Embryonic facial prominence (tissue), 1 donor: ENCODE measurements around the gene ADAP1.
"Not testable (repeated sequence)": the region's sequence is repeated elsewhere in the genome, so short reads cannot be mapped to it uniquely, and the experiment has no call there.

Experiments
- DNase-seq: peaks from one replicate; pipeline ENCODE4 v3.0.0-alpha.2; 2016; ENCODE audit errors: extremely low spot score

The ADAP1 gene

DNA sequence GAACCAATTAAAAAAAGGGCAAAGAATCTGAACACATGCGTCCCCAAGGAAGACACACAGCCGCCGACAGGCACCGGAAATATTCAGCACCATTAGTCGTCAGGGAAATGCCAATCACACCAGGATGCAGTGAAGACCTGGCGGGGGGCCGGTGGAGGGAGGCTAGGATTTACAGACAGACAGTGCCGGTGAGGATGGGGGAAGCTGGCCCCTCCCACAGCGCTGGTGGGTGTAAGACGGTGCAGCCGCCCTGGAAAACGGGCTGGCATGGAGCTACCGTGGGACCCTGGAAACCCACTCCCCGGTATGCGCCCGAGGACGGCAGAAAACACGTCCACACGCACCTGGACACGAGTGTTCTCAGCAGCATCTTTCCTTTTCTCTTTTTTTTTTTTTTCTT lies 4.8 kb upstream of the ADAP1 start:
- DNase-seq, result no peak

- no peak for DNase-seq
These were observed 4.0 kb upstream of the ADAP1 start for GRCh38 chr7:958221-959200.

DNA sequence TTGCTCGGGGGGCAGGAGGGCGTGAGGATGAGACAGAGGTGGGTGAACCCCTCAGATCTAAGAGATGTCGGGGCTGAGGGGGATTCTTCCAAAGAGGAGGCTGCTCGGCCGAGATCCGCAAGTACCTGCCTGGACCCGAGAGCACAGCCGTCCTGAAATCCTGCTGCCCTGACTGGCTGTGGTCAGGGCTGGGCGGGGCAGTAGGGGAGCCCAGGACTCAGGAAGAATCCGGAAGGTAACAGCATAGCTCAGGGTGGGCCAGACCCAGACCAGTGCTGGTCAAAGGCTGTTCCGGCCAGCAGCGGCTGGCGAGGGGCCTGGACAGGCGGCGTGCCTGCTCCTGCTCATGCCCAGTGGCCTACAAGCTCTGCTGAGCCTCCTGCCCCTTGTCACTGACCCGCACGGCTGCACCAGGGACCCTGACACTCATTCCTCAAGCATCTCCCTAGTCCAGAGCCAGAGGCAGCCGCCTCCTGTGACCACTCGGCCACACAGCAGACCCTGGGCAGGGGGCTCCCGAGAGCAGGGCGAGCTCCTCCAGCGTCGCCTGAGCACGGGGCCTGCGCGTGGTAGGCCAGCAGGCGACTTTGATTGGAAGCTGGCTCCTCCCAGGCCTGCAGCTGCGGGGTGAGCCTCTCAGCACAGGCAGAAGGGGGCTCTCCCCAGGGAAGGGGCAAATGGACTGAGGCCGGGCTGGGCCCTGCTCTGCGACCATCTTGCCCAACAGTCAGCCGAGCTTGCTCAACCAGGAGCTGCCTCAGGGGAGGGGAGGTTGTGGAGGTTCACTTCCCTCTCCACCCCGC lies 3.1 kb upstream of the ADAP1 start:
- no peak for DNase-seq

DNA sequence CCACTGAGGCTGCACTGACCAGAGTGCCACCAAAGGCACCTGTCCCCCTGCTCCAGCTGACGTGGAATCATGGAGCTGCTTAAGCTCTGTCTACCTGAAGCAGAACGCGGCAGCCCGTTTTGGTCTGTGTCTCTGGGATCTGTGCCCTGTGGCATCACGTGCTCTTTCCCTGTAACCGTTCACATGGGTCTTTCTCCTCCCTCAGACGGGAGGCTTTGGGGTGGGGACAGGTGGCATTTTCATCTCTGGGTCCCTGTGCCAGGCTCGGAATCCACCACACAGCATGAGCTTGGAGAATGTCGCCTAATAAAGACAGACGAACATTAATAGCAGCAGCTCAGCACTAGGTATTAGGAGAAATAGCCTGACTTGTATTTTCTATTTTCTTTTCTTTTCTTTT lies 1.6 kb upstream of the ADAP1 start:
- DNase-seq, result no peak

- DNase-seq, result no peak
These were observed 743 bp downstream of the ADAP1 start for GRCh38 chr7:953547-954327.

DNA sequence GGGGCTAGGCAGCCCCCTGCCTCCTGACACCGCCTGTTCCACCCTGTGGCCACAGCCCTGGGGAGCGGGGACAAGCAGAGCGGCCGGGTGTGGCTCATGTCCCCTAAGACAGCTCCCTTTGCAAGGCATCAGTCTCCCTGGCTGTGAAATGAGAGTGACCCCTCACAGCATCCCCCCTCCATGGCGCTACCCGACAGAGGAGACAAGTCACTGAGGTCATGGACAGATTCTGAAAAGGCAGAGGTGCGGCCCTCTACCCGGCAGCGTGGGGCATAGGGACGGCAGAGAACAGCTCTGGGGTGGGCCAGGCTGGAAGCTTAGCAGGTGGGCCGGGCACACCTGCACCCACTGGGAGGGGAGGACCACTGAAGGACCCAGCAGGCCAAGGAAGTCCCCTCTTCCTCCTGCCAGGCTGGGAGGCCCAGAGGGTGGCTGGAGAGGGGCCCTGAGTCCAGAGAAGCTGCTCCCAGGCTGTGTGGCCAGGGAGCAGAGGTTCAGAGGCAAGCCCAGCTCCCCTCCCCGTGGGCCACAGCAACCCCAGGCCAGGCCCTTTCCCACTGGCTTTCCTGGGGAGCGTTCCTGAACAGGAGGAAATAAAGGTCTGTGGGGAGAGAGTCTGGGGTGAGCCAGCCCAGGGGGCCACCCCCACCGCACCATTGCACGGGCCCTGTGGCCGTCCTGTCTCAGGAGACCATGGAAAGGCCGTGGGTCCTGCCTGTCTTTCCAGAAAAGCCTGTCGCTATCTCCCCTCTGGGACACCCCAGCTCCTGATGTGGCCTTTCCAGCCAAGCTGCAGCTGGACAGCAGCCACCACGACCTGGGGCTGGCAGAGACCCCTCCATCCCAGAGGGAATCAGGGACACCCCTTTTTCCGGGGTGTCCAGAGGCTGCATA lies 1.7 kb downstream of the ADAP1 start:
- DNase-seq, result no peak

DNA sequence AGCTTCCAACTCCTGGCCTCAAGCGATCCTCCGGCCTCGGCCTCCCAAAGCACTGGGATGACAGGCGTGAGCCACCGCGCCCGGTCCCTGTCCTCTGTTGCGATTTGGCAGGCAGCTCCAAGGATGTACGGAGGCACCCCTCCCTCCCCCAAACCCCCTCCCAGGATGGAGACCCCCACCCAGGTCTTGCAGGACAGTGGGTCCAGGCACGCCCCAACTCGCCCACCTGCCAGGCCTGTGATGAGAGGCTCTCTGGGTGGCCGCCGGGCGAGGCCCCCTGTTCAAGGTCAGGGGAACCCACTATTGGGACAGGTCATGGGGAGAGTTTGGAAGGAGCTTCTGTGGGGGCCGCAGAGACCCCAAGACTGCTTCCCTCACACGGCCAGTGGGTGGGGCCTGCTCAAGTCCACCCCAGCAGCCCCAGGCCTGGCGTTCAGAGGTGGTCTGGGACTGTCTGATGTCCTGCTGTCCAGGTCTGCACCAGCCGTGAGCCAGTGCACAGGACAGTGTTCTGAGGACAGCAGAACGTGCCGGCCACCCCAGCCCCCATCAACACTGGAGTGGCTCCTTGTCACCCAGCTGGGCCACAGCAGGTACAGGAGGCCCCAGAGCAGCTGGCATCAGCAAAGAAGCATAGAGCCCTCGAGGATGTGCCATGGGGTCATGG lies 2.5 kb downstream of the ADAP1 start:
- no peak for DNase-seq

DNA sequence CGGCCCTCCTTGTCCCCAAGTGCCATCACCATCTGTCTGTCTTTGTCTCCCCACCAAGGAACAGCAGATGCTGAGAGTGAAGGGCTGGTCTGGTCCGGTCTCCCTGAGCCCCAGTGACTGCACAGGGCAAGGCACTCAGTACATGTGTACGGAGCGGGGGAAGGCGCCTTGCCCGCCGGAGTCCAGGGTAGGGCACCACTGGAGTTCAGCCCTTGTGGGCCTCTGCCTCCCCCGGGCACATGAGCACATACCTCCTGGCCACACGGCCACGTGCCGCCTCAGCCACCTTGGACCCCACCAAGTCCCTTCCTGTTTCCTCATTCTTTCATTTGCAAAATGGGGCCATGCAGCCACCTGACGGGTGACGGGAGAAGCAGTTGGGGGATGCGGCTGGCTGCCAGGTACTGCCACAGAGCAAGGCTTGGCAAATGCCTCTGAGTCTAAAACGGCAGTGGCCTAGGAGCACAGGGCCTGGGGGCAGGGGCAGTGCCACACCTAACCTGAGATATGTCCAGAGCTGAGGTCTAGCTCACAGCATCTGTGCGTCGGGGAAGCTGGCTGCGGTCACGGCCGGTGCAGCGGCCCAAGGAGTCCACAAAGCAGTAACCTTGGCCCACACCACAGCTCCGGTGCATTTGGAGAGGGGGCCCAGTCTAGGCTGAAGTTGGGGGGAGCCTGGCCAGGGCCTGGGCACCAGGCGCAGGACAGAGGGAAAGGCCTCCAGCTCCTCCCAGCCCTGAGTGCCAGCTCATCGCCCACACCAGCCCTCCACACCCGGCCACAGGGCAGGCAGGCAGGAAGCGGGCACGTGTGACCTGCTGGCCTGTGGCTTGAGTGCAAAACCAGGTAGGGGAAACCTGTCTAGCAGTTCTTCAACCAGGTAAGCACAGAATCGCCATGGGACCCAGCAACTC lies 5.2 kb downstream of the ADAP1 start:
- no peak for DNase-seq

- no peak for DNase-seq
These were observed 6.9 kb downstream of the ADAP1 start for GRCh38 chr7:947391-948210.

DNA sequence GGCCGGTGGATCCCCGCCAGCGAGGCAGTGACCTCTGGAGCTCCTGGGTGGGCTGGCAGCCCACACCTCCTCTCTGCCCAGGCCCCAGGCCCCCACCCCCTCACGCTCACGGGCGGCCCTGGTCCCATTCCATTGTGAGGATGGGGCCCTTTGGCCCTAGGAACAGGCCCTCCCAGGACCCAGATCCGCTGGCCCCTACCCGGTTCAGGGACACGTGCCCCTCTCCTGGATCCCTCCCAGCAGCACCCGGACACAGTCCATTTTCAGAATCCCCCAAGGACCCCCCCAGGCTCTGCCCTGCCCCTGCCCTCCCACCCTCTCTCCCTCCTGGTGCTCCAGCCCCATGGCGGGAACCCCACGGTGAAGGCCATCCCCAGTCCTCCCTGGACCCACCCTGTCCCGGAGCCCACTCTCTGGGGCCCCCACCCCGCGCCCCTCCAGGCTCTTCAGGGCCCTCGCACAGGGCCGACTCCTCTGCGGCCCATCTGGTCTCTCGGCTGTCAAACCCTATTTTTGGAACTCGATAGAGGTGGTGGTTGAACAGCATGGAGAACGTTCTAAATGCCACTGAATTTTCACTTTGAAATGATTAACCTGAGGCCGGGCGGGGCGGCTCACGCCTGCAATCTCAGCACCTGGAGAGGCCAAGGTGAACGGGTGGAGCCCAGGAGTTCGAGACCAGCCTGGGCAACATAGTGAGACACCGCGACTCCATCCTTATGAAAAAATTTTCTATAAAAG lies 8.1 kb downstream of the ADAP1 start:
- no peak for DNase-seq

DNA sequence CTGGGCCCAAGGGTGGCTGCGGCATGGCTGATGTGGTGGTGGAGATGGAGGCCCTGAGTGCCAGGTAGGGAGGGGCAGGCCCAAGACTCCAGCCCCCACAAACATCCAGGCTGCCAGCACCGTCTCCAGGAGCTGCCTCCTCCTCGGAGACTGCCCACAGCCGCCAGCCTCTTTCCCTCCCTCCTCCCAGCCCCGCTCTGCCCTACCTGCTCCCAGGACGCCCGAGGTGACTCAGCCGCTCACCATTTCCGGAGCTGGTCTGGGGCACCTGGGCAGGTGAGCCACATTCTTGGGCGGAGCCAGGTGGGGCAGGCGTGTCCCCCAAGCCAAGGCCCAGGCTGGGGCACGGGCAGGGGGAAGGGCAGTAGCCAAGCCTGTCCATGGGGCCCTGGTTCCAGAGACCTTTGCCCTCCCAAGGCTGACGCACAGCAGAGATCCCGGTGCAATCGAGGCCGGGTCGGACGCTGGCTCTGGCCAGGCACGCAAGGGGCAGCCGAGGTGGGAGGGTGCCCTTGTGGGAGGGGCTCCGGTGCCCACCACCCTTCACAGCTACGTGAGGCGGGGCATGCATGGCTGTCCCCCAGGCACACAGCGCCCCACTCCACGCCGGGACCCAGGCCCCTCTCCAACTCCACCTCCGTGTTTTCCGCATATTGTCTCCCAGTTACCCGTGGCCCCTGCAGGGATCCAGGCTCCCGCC lies 8.8 kb downstream of the ADAP1 start:
- no peak for DNase-seq

DNA sequence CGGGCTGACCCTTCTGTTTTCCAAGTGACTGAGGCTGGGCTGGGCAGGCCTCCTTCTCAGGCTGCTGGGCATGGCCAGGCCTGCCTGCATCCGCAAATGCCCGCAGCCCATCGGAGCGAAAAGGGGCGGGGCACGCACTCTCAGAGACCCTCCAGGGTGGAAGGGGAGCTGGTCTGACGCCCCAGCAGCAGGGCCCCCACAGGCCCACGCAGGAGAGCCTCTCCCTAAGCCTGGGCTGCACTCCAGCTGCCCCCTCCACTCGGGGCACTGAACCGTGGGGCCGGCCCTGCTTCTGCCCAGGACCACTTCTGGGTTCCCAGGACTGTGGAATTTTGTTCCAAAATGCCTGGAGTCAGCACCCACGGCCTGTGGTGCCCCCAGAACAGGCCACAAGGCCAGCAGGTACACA lies 9.3 kb downstream of the ADAP1 start:
- no peak for DNase-seq

- no peak for DNase-seq
These were observed 9.7 kb downstream of the ADAP1 start for GRCh38 chr7:944744-945143.

DNA sequence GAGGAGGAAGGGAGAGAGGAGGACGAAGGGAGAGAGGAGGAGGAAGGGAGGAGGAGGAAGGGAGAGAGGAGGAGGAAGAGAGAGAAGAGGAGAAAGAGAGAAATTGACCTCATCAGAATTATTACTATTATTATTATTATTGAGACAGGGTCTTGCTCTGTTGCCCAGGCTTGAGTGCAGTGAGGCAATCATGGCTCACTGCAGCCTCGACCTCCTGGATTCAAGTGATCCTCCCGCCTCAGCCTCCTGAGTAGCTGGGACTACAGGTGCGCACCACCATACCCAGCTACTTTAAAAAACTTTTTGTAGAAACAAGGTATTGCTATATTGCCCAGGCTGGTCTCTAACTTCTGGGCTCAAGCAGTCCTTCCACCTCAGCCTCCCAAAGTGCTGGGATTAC lies 10.7 kb downstream of the ADAP1 start:
- DNase-seq, result not testable (repeated sequence)

- DNase-seq, result no peak
These were observed 13.7 kb downstream of the ADAP1 start for GRCh38 chr7:940599-941408.

- DNase-seq, result no peak
These were observed 14.6 kb downstream of the ADAP1 start for GRCh38 chr7:939843-940242.
